Upper lobe of right lung (tissue), 1 donor: ENCODE results near the gene LRP1-AS. TPM values are rescaled to one million over a fixed set of nuclear protein-coding genes. Genes with fewer than 3 reads are reported as not detected.

Experiments used
- ATAC-seq: fragments of 200-7000 bp; cut with Tn5 transposase; one replicate; pipeline ENCODE4 v1.9.1; 2020; ENCODE audit warnings: mild to moderate bottlenecking, moderate library complexity
- DNase-seq: peaks from one replicate; pipeline ENCODE4 v3.0.0-alpha.2; 2020
- H3K27ac ChIP-seq: fragments of 200-600 bp; one replicate; pipeline ENCODE4 v1.8.0; 2022
- H3K27me3 ChIP-seq: fragments of 200-600 bp; one replicate; pipeline ENCODE4 v1.8.0; 2022; ENCODE audit warnings: mild to moderate bottlenecking
- H3K36me3 ChIP-seq: fragments of 200-600 bp; one replicate; pipeline ENCODE4 v1.8.0; 2022
- H3K4me1 ChIP-seq: fragments of 200-600 bp; one replicate; pipeline ENCODE4 v1.8.0; 2022
- H3K4me3 ChIP-seq: fragments of 200-600 bp; one replicate; pipeline ENCODE4 v1.8.0; 2022; ENCODE audit warnings: mild to moderate bottlenecking
- H3K9me3 ChIP-seq: fragments of 200-600 bp; one replicate; pipeline ENCODE4 v1.8.0; 2022
- intact Hi-C: fragments of 100-400 bp; cut with DNase I; formaldehyde crosslinking; loops from one replicate; pipeline ENCODE4 v1.11.0; 2022
- total RNA-seq: library from RNA; stranded (reverse); fragmentation: NEBNext Ultra II Directional; extraction: Animal tissue kit (Norgen Biotek cat#: 25700); gene quantifications from one replicate; pipeline ENCODE4 v1.2.1, GENCODE V29; 2021
- TF ChIP-seq, protein P1 (sequence below): fragments of 200-600 bp; IDR thresholded peaks from one replicate; pipeline ENCODE4 v1.8.0; 2022; ENCODE audit warnings: antibody characterized with exemption
- donor health status: DM: no; HTN: yes; CAD: no; lungs with severe emphysema.

LRP1-AS gene
- total RNA-seq, 1 donor from 2014 or later: not detected

DNA sequence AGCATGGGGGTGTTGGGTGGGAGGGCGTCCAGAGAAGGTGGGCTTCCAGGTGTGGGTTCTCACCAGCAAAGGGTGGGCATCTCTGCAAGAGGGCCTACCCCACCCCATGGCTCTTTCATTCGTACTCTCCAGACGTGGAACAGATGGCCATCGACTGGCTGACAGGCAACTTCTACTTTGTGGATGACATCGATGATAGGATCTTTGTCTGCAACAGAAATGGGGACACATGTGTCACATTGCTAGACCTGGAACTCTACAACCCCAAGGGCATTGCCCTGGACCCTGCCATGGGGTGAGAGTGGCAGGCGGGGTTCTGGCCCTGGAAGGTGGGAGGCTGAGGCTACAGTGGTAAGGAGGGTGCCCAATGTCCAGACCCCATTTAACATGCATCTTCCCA is 6.7 kb upstream of the LRP1-AS start:
- Histone ChIP-seq H3K4me3 (no peak overlapping the region), H3K27me3 (no peaks in the 10 kb centered on the region), H3K9me3 (no peaks in the 10 kb centered on the region), H3K36me3 (peaks cover 48% of the 10 kb centered on the region), H3K27ac (no peak overlapping the region), H3K4me1 (peaks cover 60% of the 10 kb centered on the region)
- intact Hi-C loops: no loop called here
- TF ChIP-seq, protein P1, sequence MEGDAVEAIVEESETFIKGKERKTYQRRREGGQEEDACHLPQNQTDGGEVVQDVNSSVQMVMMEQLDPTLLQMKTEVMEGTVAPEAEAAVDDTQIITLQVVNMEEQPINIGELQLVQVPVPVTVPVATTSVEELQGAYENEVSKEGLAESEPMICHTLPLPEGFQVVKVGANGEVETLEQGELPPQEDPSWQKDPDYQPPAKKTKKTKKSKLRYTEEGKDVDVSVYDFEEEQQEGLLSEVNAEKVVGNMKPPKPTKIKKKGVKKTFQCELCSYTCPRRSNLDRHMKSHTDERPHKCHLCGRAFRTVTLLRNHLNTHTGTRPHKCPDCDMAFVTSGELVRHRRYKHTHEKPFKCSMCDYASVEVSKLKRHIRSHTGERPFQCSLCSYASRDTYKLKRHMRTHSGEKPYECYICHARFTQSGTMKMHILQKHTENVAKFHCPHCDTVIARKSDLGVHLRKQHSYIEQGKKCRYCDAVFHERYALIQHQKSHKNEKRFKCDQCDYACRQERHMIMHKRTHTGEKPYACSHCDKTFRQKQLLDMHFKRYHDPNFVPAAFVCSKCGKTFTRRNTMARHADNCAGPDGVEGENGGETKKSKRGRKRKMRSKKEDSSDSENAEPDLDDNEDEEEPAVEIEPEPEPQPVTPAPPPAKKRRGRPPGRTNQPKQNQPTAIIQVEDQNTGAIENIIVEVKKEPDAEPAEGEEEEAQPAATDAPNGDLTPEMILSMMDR: no peak
- ATAC-seq (no peak), DNase-seq (no peak)

DNA sequence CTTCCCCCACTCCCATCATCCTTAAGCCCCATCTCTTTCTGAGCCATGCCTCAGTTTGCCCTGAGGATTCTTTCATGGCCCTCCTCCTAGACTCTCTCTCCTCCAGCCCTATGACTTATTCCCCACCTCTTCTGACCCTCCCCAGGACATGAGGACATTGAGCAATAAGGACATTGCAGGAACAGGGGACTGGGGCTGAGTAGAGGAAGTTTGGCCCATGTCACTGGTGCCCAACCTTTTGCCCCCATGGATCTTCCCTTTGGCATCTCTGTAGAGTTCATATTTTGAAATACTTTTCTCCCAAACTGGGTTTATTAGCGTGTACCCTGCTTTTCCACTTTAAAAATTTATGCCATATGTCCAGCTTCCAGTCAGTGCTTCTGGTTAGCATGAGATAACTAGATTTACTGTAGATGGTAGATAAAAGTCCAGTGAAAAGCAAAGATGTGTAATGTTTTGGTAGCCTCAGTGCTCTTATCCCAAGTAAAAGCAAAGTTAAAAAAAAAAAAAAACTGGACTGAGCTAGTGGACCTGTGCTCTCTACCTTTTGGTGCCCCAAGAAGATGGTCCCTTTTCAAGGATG is 6.1 kb upstream of the LRP1-AS start:
- Histone ChIP-seq H3K27me3 (no peaks in the 10 kb centered on the region), H3K27ac (peak overlapping the region; percentile 78), H3K36me3 (peaks cover 42% of the 10 kb centered on the region), H3K9me3 (no peaks in the 10 kb centered on the region), H3K4me1 (peaks cover 66% of the 10 kb centered on the region), H3K4me3 (no peak overlapping the region)
- TF ChIP-seq, protein P1: no peak
- intact Hi-C loops: no loop called here
- ATAC-seq (peak; percentile 31), DNase-seq (no peak)

DNA sequence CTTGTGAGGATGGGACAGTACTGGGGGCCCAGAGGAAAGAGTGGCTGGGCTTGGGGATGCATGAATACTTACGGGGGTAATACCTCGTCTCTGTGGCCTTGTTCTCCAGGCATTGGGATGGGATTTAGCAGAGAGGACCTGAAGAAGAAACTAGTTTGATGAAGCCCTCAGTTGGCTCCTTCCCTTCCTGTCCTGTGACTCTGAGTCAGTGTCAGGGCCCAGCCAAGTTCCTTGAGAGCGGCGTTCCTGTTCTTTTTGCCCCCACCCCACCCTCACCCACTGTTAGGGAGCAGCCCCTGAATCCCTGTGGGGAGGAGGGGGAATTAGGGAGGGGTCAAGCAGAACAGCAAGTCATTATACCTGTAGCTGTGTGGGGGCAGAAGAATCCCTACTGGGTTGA is 5.2 kb upstream of the LRP1-AS start:
- Histone ChIP-seq H3K4me1 (peaks cover 74% of the 10 kb centered on the region), H3K27ac (peak overlapping the region; percentile 78), H3K27me3 (no peaks in the 10 kb centered on the region), H3K9me3 (no peaks in the 10 kb centered on the region), H3K36me3 (peaks cover 36% of the 10 kb centered on the region), H3K4me3 (no peak overlapping the region)
- intact Hi-C loops: no loop called here
- no peak for DNase-seq
- TF ChIP-seq, protein P1: no peak
- peak; percentile 16 for ATAC-seq

DNA sequence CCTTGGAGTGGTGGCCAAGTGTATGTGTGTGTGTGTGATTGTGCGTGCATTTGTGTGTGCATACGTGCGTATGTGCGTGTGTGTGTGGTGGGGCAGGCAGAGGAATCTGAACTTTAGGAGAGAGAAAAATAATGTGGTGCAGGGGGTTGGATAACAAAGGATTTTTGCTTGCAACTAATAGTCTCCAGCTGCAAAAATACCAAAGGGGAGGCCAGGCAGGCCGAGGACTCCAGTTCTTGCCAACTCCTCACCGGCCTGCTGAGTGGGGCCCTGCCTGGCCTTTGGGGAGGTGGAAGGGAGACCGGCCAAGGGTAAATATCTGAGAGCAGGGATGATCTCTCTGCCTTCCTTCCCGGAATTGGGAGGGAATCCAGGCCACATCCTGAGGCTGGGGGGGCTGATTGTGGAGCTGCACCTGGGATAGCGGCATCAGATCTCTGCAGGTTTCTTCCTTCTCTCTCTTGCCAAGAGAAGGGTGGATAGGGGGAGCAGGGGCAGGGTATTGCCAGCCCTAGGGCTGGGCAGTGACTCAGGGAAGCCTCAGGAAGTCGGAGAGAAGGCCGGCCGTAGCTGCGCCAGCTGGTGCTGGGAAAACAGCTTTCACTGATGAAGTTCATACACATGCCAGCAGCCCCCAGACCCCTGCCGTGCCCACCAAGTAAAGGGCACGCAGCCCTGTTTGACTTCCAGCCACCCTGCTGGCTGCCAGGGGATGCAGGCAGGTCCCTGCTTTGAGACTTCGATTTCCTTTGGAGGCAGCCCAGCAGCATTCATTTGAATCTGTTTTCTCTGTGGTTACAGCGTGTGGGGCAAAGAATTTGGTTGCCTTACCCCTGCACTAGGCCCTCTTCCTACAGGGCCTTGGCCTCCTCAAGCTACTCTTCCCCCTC is 4.6 kb upstream of the LRP1-AS start:
- Histone ChIP-seq H3K4me1 (peaks cover 71% of the 10 kb centered on the region), H3K9me3 (no peaks in the 10 kb centered on the region), H3K27ac (peak overlapping the region; percentile 78), H3K27me3 (no peaks in the 10 kb centered on the region), H3K4me3 (no peak overlapping the region), H3K36me3 (peaks cover 31% of the 10 kb centered on the region)
- no peak for DNase-seq
- TF ChIP-seq, protein P1: no peak
- no peak for ATAC-seq
- intact Hi-C loops: no loop called here

DNA sequence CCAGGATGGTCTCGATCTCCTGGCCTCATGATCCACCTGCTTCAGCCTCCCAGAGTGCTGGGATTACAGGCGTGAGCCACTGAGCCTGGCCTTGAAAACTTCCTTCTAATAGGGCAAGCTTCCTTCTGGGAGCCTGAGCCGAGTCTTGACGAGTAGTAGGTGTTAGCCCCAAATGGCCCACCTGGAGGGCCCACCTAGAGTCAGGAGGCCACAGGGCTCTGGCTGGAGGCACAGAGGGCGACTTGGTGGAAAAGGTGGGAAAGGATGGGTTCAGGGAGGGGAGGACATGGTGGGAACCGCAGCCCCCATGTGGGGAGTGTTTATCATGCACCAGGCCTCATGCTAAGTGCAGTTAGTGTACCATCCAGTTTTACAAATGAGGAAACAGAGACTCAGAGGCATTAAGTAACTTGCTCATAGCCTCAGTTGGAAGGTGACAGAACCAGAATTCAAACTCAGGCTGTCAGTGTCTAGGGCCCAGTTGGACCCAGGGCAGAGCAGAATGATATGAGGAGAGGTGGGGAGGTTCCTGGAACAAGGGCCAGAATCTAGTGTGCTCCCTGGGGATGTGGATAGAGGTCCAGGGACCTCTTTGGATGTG is 3.1 kb upstream of the LRP1-AS start:
- peaks cover 72% of the 10 kb centered on the region for H3K4me1 ChIP-seq

More for the DNA sequence above, 3.1 kb upstream of the LRP1-AS start:
- Histone ChIP-seq H3K27ac (peak overlapping the region; percentile 77), H3K27me3 (no peaks in the 10 kb centered on the region), H3K36me3 (peaks cover 27% of the 10 kb centered on the region), H3K9me3 (no peaks in the 10 kb centered on the region), H3K4me3 (no peak overlapping the region)
- TF ChIP-seq, protein P1: no peak
- ATAC-seq (no peak), DNase-seq (no peak)
- intact Hi-C loops: no loop called here
